ENCODE data around the gene LIMS1. TPM values are rescaled to one million over a fixed set of nuclear protein-coding genes. Genes with fewer than 3 reads are reported as not detected.

Gene LIMS1
- total and polyA plus RNA-seq, 4 donors, result 48.0 to 111 (median 88.4) TPM

- intact Hi-C loops (cut with DNase I), result no loop called here
- WGBS, 2 donors, result 98 to 100% methylated on average over 5 of the region's 5 CpGs
These were observed 82.0 kb downstream of the LIMS1 start for GRCh38 chr2:108616318-108616717.

DNA sequence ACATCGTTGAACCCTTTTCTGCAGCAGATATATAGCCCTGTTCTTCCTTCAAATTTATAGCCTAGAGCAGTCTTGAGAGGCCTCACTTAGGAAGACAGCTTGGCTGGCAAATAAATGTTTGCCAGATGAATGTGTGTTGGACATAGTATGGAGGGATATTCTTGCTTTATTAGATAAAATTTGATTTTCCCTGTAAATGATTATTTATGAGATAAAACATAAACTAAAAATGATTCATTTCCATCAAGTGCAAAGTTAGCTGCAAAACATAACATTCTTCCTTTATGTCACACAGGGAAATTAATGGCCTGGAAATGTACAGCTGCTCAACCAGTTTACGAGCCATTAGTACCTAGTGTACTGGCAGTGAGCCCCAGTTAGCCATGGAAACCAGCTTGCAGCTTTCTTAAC lies 82.5 kb downstream of the LIMS1 start:
- Histone ChIP-seq H3K4me1 (ENCODE audit: control insufficient read depth in 1 of 2, insufficient read depth in 2 of 2, low read length in 2 of 2) (peaks cover 0 to 2% of the 10 kb centered on the region in 2 donors), H3K36me3 (ENCODE audit: control insufficient read depth in 1 of 2, insufficient read depth in 2 of 2, low read length in 1 of 2) (no peaks in the 10 kb centered on the region), H3K9me3 (ENCODE audit: control insufficient read depth, low read length) (no peaks in the 10 kb centered on the region), H3K4me3 (ENCODE audit: low read length in 2 of 2) (no peak overlapping the region), H3K27me3 (ENCODE audit: control insufficient read depth in 1 of 2, insufficient read depth in 2 of 2, low read length in 1 of 2) (no peaks in the 10 kb centered on the region), H3K27ac (ENCODE audit: low read depth in 1 of 2, low read length in 2 of 2) (no peak overlapping the region)
- intact Hi-C loops (cut with DNase I), result no loop called here
- no peak for DNase-seq
- no peak for ATAC-seq (ENCODE audit: low FRiP score)
- 20 to 29% methylated on average over 2 of the region's 2 CpGs for WGBS, 2 donors

More at GRCh38 chr2:108616318-108616717, 82.0 kb downstream of the LIMS1 start:
- H3K4me3 ChIP-seq (ENCODE audit: low read length in 2 of 2), result no peak overlapping the region
- H3K9me3 ChIP-seq (ENCODE audit: control insufficient read depth, low read length), result no peaks in the 10 kb centered on the region
- ATAC-seq (ENCODE audit: low FRiP score), result no peak
- no peaks in the 10 kb centered on the region for H3K36me3 ChIP-seq (ENCODE audit: control insufficient read depth in 1 of 2, insufficient read depth in 2 of 2, low read length in 1 of 2)
- H3K4me1 ChIP-seq (ENCODE audit: control insufficient read depth in 1 of 2, insufficient read depth in 2 of 2, low read length in 2 of 2), result peaks cover 0 to 2% of the 10 kb centered on the region in 2 donors
- no peaks in the 10 kb centered on the region for H3K27me3 ChIP-seq (ENCODE audit: control insufficient read depth in 1 of 2, insufficient read depth in 2 of 2, low read length in 1 of 2)
- H3K27ac ChIP-seq (ENCODE audit: low read depth in 1 of 2, low read length in 2 of 2), result no peak overlapping the region
- DNase-seq, result no peak

DNA sequence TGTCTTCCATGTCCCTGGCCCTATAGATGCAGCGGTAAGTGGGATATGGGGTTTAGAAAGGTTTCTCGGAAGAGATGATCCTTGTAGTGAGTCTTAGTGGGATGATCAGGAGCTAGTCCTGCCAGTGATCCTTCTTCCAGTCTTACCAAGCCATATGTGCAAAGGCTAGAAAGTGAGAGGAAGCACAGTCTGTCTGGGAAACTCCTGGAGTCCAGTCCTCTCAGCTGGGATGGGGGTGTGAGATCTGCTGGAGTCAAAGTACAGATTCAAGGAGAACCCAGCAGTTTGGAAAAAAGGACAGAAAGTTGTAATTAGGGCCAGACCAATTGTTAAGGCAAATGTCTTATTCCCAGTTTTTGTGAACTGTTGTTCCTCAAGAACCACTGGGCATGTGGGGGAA lies 83.3 kb downstream of the LIMS1 start:
- no peaks in the 10 kb centered on the region for H3K27me3 ChIP-seq (ENCODE audit: control insufficient read depth in 1 of 2, insufficient read depth in 2 of 2, low read length in 1 of 2)
- H3K36me3 ChIP-seq (ENCODE audit: control insufficient read depth in 1 of 2, insufficient read depth in 2 of 2, low read length in 1 of 2), result no peaks in the 10 kb centered on the region
- no peak overlapping the region for H3K4me3 ChIP-seq (ENCODE audit: low read length in 2 of 2)
- H3K9me3 ChIP-seq (ENCODE audit: control insufficient read depth, low read length), result no peaks in the 10 kb centered on the region
- ATAC-seq (ENCODE audit: low FRiP score) (no peak), DNase-seq (no peak)
- peaks cover 0 to 2% of the 10 kb centered on the region in 2 donors for H3K4me1 ChIP-seq (ENCODE audit: control insufficient read depth in 1 of 2, insufficient read depth in 2 of 2, low read length in 2 of 2)
- intact Hi-C loops (cut with DNase I), result no loop called here
- H3K27ac ChIP-seq (ENCODE audit: low read depth in 1 of 2, low read length in 2 of 2), result peak overlapping the region; percentile 5 to 34
- WGBS, 2 donors, result 89% methylated on average over 2 of the region's 2 CpGs

GRCh38 chr2:108619925-108620620 lies 85.8 kb downstream of the LIMS1 start:
- no peak overlapping the region for H3K27ac ChIP-seq (ENCODE audit: low read depth in 1 of 2, low read length in 2 of 2)
- H3K27me3 ChIP-seq (ENCODE audit: control insufficient read depth in 1 of 2, insufficient read depth in 2 of 2, low read length in 1 of 2), result no peaks in the 10 kb centered on the region
- 73 to 82% methylated on average over 8 of the region's 8 CpGs for WGBS, 2 donors
- intact Hi-C loops (cut with DNase I), result no loop called here
- no peaks in the 10 kb centered on the region for H3K9me3 ChIP-seq (ENCODE audit: control insufficient read depth, low read length)
- H3K4me3 ChIP-seq (ENCODE audit: low read length in 2 of 2), result no peak overlapping the region
- no peak for ATAC-seq (ENCODE audit: low FRiP score)
- no peak for DNase-seq
- peaks cover 2% of the 10 kb centered on the region in 2 donors for H3K4me1 ChIP-seq (ENCODE audit: control insufficient read depth in 1 of 2, insufficient read depth in 2 of 2, low read length in 2 of 2)
- no peaks in the 10 kb centered on the region for H3K36me3 ChIP-seq (ENCODE audit: control insufficient read depth in 1 of 2, insufficient read depth in 2 of 2, low read length in 1 of 2)

GRCh38 chr2:108620656-108621055 lies 86.4 kb downstream of the LIMS1 start:
- ATAC-seq (ENCODE audit: low FRiP score), result no peak
- intact Hi-C loops (cut with DNase I), result no loop called here
- 25 to 54% methylated on average over 3 of the region's 3 CpGs for WGBS, 2 donors
- Histone ChIP-seq H3K27ac (ENCODE audit: low read depth in 1 of 2, low read length in 2 of 2) (no peak overlapping the region), H3K36me3 (ENCODE audit: control insufficient read depth in 1 of 2, insufficient read depth in 2 of 2, low read length in 1 of 2) (no peaks in the 10 kb centered on the region), H3K27me3 (ENCODE audit: control insufficient read depth in 1 of 2, insufficient read depth in 2 of 2, low read length in 1 of 2) (no peaks in the 10 kb centered on the region), H3K9me3 (ENCODE audit: control insufficient read depth, low read length) (no peaks in the 10 kb centered on the region), H3K4me3 (ENCODE audit: low read length in 2 of 2) (no peak overlapping the region), H3K4me1 (ENCODE audit: control insufficient read depth in 1 of 2, insufficient read depth in 2 of 2, low read length in 2 of 2) (peaks cover 2% of the 10 kb centered on the region in 2 donors)
- no peak for DNase-seq

DNA sequence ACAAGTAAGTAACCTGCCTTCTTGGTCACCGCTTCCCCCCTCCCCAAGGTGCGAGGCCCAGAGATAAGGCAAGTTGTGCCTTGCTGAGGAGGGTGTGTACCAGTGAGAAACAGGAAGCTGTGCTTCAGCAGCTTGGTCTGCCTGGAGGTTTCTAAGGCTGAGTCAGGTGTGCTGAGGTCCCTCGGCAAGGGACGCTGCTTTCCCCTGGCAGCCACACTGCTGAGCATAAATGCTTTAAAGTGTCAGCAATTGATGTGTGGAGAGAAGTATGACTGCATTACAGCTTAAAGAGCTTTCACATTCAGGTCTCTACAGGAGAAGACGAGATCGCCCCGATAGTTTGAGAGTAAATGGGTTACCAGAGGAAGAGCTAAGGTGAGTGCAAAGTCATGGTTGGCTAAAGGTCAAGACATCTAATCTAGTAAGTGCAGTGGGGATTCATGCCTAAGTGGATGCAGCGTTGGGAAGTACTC lies 86.9 kb downstream of the LIMS1 start:
- Histone ChIP-seq H3K9me3 (ENCODE audit: control insufficient read depth, low read length) (no peaks in the 10 kb centered on the region), H3K4me1 (ENCODE audit: control insufficient read depth in 1 of 2, insufficient read depth in 2 of 2, low read length in 2 of 2) (peaks cover 2% of the 10 kb centered on the region in 2 donors), H3K4me3 (ENCODE audit: low read length in 2 of 2) (no peak overlapping the region), H3K27me3 (ENCODE audit: control insufficient read depth in 1 of 2, insufficient read depth in 2 of 2, low read length in 1 of 2) (no peaks in the 10 kb centered on the region), H3K27ac (ENCODE audit: low read depth in 1 of 2, low read length in 2 of 2) (peak overlapping the region in 1 of 2 donors; percentile 2), H3K36me3 (ENCODE audit: control insufficient read depth in 1 of 2, insufficient read depth in 2 of 2, low read length in 1 of 2) (no peaks in the 10 kb centered on the region)
- DNase-seq (no peak), ATAC-seq (ENCODE audit: low FRiP score) (peak; percentile 70)
- 49 to 55% methylated on average over 8 of the region's 8 CpGs for WGBS, 2 donors
- intact Hi-C loops (cut with DNase I), result no loop called here

DNA sequence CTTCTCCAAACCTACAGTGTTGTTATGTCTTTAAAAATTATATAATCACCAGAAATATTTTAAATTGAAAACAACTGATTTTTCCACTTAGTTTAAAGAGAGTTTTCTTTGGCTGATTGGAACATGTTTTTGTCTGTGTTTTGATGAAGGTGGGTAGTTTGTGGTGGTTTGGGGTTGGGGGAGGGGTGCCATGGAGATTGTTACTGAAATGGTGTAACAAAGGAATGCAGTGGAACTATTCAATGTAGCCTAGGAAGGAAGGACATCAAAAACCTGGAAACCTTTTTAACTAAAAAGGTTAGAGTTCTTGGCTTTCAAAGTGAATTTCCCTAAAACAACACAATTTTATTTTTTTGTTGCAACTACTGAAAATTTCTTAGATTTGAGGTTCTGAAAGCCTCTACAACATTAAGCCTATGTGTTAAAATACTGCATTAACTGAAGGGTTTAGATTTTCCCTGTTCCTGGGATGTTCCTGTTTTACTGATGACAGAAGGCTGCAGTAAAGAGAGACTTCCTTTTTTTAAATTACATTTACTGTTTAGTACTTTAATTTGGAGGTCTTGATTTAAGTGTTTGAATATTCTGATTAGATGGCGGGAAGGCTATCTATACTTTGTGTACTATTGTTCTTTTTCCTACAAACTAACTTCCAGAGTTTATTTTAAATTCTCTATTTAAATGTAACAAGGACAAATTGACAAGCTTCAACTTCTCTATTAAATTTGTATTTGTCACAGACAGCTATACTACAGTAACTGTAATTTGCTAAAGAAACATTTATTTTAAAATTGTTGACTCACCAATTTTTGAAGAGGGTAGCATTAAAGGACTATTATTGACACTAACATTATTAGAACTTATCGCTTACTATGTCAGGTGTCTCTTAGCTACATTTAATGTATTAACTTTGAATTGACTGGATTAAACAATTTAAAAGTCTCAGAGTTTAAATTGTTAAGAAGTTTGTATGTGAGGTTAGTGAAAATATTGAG lies 87.7 kb downstream of the LIMS1 start:
- no peaks in the 10 kb centered on the region for H3K9me3 ChIP-seq (ENCODE audit: control insufficient read depth, low read length)
- H3K27ac ChIP-seq (ENCODE audit: low read depth in 1 of 2, low read length in 2 of 2), result no peak overlapping the region
- intact Hi-C loops (cut with DNase I), result no loop called here
- H3K4me3 ChIP-seq (ENCODE audit: low read length in 2 of 2), result no peak overlapping the region
- peaks cover 2 to 3% of the 10 kb centered on the region in 2 donors for H3K4me1 ChIP-seq (ENCODE audit: control insufficient read depth in 1 of 2, insufficient read depth in 2 of 2, low read length in 2 of 2)
- DNase-seq (no peak), ATAC-seq (ENCODE audit: low FRiP score) (no peak)
- 95% methylated on average over 2 of the region's 2 CpGs for WGBS, 2 donors
- H3K27me3 ChIP-seq (ENCODE audit: control insufficient read depth in 1 of 2, insufficient read depth in 2 of 2, low read length in 1 of 2), result no peaks in the 10 kb centered on the region
- H3K36me3 ChIP-seq (ENCODE audit: control insufficient read depth in 1 of 2, insufficient read depth in 2 of 2, low read length in 1 of 2), result no peaks in the 10 kb centered on the region

DNA sequence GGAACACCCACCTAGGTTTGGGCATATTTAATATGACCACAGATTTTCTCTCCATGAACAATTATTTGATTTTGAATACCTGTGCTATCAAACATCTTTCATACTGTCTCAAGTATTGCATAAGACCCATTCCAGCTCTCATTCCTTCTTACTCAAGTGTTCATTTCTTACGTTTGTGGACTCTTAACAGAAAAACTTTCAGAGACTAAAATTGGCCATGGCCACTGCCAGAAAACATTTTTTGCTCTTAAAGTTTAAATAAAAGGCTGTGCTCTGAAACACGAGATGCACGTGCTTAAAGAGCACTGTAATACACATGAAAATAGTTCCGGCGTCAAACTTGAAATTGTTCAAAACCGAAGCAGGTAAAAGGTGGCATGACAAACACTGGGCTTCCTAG lies 89.3 kb downstream of the LIMS1 start:
- no peak overlapping the region for H3K4me3 ChIP-seq (ENCODE audit: low read length in 2 of 2)
- 2 to 4% methylated on average over 6 of the region's 6 CpGs for WGBS, 2 donors
- H3K4me1 ChIP-seq (ENCODE audit: control insufficient read depth in 1 of 2, insufficient read depth in 2 of 2, low read length in 2 of 2), result peaks cover 2 to 4% of the 10 kb centered on the region in 2 donors
- intact Hi-C loops (cut with DNase I), result no loop called here
- ATAC-seq (ENCODE audit: low FRiP score) (no peak), DNase-seq (no peak)
- H3K27ac ChIP-seq (ENCODE audit: low read depth in 1 of 2, low read length in 2 of 2), result no peak overlapping the region
- no peaks in the 10 kb centered on the region for H3K36me3 ChIP-seq (ENCODE audit: control insufficient read depth in 1 of 2, insufficient read depth in 2 of 2, low read length in 1 of 2)
- no peaks in the 10 kb centered on the region for H3K27me3 ChIP-seq (ENCODE audit: control insufficient read depth in 1 of 2, insufficient read depth in 2 of 2, low read length in 1 of 2)
- no peaks in the 10 kb centered on the region for H3K9me3 ChIP-seq (ENCODE audit: control insufficient read depth, low read length)
